Stimulated activated CD8-positive, alpha-beta memory T cell treated with anti-CD3 and anti-CD28 coated beads, Interleukin-7, amount 100 ng/mL, for 4 hours (primary cell): ENCODE measurements around the gene KCNQ5.

Experiments used
- DNase-seq, 2 donors: peaks; one replicate each; pipeline ENCODE4 v3.0.0-alpha.2; 2020; ENCODE audit warnings: low read depth in 2 of 2

KCNQ5 gene

GRCh38 chr6:73121421-73121993, 499.6 kb downstream of the KCNQ5 start:
- DNase-seq, result no peak

- no peak for DNase-seq
These were observed 501.9 kb downstream of the KCNQ5 start for GRCh38 chr6:73123632-73124329.

GRCh38 chr6:73129653-73130443, 508.0 kb downstream of the KCNQ5 start:
- peak; percentile 53 to 61 for DNase-seq

GRCh38 chr6:73131706-73132105, 509.8 kb downstream of the KCNQ5 start:
- DNase-seq, result no peak

- no peak for DNase-seq
These were observed 512.7 kb downstream of the KCNQ5 start for GRCh38 chr6:73134588-73134987.

GRCh38 chr6:73139681-73140383, 518.0 kb downstream of the KCNQ5 start:
- no peak for DNase-seq

GRCh38 chr6:73143551-73143950, 521.7 kb downstream of the KCNQ5 start:
- no peak for DNase-seq

- no peak for DNase-seq
These were observed 522.7 kb downstream of the KCNQ5 start for GRCh38 chr6:73144516-73144915.

GRCh38 chr6:73145690-73146089, 523.8 kb downstream of the KCNQ5 start:
- no peak for DNase-seq

GRCh38 chr6:73151732-73152131, 529.9 kb downstream of the KCNQ5 start:
- no peak for DNase-seq

GRCh38 chr6:73152556-73152955, 530.7 kb downstream of the KCNQ5 start:
- no peak for DNase-seq

GRCh38 chr6:73152966-73153757, 531.3 kb downstream of the KCNQ5 start:
- DNase-seq, result no peak

- no peak for DNase-seq
These were observed 535.2 kb downstream of the KCNQ5 start for GRCh38 chr6:73156793-73157767.

- no peak for DNase-seq
These were observed 536.0 kb downstream of the KCNQ5 start for GRCh38 chr6:73157870-73158269.

- DNase-seq, result no peak
These were observed 547.2 kb downstream of the KCNQ5 start for GRCh38 chr6:73169111-73169510.

GRCh38 chr6:73169633-73170032, 547.8 kb downstream of the KCNQ5 start:
- no peak for DNase-seq

GRCh38 chr6:73174646-73175045, 552.8 kb downstream of the KCNQ5 start:
- no peak for DNase-seq

- no peak for DNase-seq
These were observed 554.2 kb downstream of the KCNQ5 start for GRCh38 chr6:73176057-73176456.

GRCh38 chr6:73177221-73177944, 555.5 kb downstream of the KCNQ5 start:
- no peak for DNase-seq
